HEK293 (cell line): ENCODE results near the gene CREBRF.
A peak's percentile ranks its signal among the peaks of the same experiment; 100 is the strongest.

Source experiments
- IKZF3 ChIP-seq: fragments of 450-650 bp; IDR thresholded peaks from 2 replicates; pipeline ENCODE4 v1.5.0; 2018; ENCODE audit warnings: missing biosample characterization, mild to moderate bottlenecking, missing genetic modification characterization, moderate library complexity
- KLF7 ChIP-seq: fragments of 450-650 bp; formaldehyde crosslinking; IDR thresholded peaks from 2 replicates; pipeline ENCODE4 v1.5.1; 2016; ENCODE audit warnings: missing biosample characterization, missing genetic modification characterization, borderline replicate concordance
- REPIN1 ChIP-seq: fragments of 450-650 bp; formaldehyde crosslinking; IDR thresholded peaks from 2 replicates; pipeline ENCODE4 v1.5.1; 2017; ENCODE audit warnings: missing biosample characterization, missing genetic modification characterization, low read depth
- YY2 ChIP-seq: fragments of 450-650 bp; formaldehyde crosslinking; IDR thresholded peaks from 2 replicates; pipeline ENCODE4 v1.5.1; 2016; ENCODE audit warnings: missing biosample characterization, missing genetic modification characterization
- ZBTB7A ChIP-seq: fragments of 450-650 bp; formaldehyde crosslinking; IDR thresholded peaks from 2 replicates; pipeline ENCODE4 v1.5.1; 2016; ENCODE audit warnings: low read depth, missing biosample characterization, missing genetic modification characterization
- ZFHX2 ChIP-seq: fragments of 450-650 bp; formaldehyde crosslinking; conservative IDR thresholded peaks from 2 replicates; pipeline ENCODE4 v1.5.1; 2016; ENCODE audit warnings: missing biosample characterization, missing genetic modification characterization
- ZIC2 ChIP-seq: fragments of 450-650 bp; formaldehyde crosslinking; IDR thresholded peaks from 2 replicates; pipeline ENCODE4 v1.5.1; 2016; ENCODE audit warnings: missing biosample characterization, missing genetic modification characterization
- ZNF174 ChIP-seq: fragments of 450-650 bp; formaldehyde crosslinking; IDR thresholded peaks from 2 replicates; pipeline ENCODE4 v1.5.0; 2017; ENCODE audit warnings: missing biosample characterization, mild to moderate bottlenecking, missing genetic modification characterization
- ZNF239 ChIP-seq: fragments of 450-650 bp; formaldehyde crosslinking; IDR thresholded peaks from 2 replicates; pipeline ENCODE4 v1.5.1; 2016; ENCODE audit warnings: missing biosample characterization, missing genetic modification characterization
- ZNF600 ChIP-seq: fragments of 450-650 bp; formaldehyde crosslinking; IDR thresholded peaks from 2 replicates; pipeline ENCODE4 v1.5.1; 2016; ENCODE audit warnings: missing biosample characterization, missing genetic modification characterization
- ZNF629 ChIP-seq: fragments of 450-650 bp; formaldehyde crosslinking; IDR thresholded peaks from 2 replicates; pipeline ENCODE4 v1.5.1; 2017; ENCODE audit warnings: missing biosample characterization, missing genetic modification characterization
- TF ChIP-seq, protein P1 (sequence below): fragments of 450-650 bp; formaldehyde crosslinking; IDR thresholded peaks from 2 replicates; pipeline ENCODE4 v1.5.1; 2016; ENCODE audit warnings: missing biosample characterization, missing genetic modification characterization
- TF ChIP-seq, protein P2 (sequence below): fragments of 450-650 bp; formaldehyde crosslinking; IDR thresholded peaks from 2 replicates; pipeline ENCODE4 v1.5.1; 2016; ENCODE audit warnings: missing biosample characterization, missing genetic modification characterization
- TF ChIP-seq, protein P3 (sequence below): sonication (generic); formaldehyde crosslinking; IDR thresholded peaks from 2 replicates; pipeline ENCODE4 v1.8.1; 2022; ENCODE audit warnings: mild to moderate bottlenecking, moderate library complexity, missing genetic modification reagents
- TF ChIP-seq, protein P4 (sequence below): IDR thresholded peaks from 2 replicates; pipeline ENCODE4 v1.6.1; 2011; ENCODE audit warnings: mild to moderate bottlenecking, low read depth, low read length, borderline replicate concordance
- TF ChIP-seq, protein P5 (sequence below): fragments of 450-650 bp; formaldehyde crosslinking; IDR thresholded peaks from 2 replicates; pipeline ENCODE4 v1.5.0; 2017; ENCODE audit warnings: missing biosample characterization, missing genetic modification characterization, borderline replicate concordance
- TF ChIP-seq, protein P6 (sequence below): fragments of 450-650 bp; formaldehyde crosslinking; IDR thresholded peaks from 2 replicates; pipeline ENCODE4 v1.5.1; 2016; ENCODE audit warnings: missing biosample characterization, missing genetic modification characterization, borderline replicate concordance
- TF ChIP-seq, protein P7 (sequence below): fragments of 450-650 bp; formaldehyde crosslinking; conservative IDR thresholded peaks from 2 replicates; pipeline ENCODE4 v1.5.1; 2016; ENCODE audit warnings: low read depth, missing biosample characterization, missing genetic modification characterization

The CREBRF gene

DNA sequence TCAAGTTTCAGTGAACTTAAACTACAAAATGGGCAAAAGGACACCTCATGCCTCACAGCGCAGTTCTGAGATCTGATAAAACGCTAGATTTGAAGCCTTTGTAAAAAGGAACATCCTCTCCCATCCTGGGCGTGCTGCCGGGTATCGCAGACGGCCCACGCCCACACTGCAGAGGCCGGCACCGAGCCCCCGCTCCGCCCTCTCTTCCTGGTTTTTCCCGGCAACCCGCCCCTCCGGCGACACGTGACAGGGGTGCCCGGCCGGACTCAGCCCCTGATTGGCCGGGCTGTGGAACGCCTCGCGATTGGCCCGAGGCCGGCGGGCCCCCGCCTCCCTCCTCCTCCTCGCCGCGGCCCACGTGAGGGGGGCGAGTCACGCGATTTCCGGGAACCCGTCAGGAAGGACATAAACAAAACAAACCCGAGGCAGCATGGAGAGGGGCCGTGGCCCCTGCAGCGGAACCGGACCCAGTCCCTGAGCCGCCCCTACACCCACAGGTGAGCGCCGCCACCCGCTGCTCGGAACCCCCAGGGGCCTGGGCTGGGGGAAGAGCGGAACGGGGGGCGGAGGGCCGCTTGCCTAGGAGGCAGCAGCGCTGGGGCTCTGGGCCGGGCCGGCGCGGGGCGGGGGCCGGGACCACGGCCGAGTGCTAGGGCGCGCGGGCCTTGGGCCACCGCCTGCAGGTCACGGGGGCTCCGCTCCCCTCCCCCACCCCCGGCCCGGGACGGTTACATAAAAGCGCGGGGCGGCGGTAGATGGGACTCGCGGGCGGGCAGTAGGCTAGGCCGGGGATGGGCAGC, at the start of gene CREBRF (continued):
- TF ChIP-seq, protein P1, sequence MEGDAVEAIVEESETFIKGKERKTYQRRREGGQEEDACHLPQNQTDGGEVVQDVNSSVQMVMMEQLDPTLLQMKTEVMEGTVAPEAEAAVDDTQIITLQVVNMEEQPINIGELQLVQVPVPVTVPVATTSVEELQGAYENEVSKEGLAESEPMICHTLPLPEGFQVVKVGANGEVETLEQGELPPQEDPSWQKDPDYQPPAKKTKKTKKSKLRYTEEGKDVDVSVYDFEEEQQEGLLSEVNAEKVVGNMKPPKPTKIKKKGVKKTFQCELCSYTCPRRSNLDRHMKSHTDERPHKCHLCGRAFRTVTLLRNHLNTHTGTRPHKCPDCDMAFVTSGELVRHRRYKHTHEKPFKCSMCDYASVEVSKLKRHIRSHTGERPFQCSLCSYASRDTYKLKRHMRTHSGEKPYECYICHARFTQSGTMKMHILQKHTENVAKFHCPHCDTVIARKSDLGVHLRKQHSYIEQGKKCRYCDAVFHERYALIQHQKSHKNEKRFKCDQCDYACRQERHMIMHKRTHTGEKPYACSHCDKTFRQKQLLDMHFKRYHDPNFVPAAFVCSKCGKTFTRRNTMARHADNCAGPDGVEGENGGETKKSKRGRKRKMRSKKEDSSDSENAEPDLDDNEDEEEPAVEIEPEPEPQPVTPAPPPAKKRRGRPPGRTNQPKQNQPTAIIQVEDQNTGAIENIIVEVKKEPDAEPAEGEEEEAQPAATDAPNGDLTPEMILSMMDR (tag by site-specific recombination), result no peak
- TF ChIP-seq IKZF3 (tag by site-specific recombination) (peak; percentile 93), ZNF239 (tag by site-specific recombination) (no peak), YY2 (tag by site-specific recombination) (no peak), ZFHX2 (peak; percentile 97), ZNF629 (peak; percentile 31; the same call in 1 of the 2 replicates), KLF7 (tag by site-specific recombination) (peak; percentile 65; the same call in 1 of the 2 replicates), ZIC2 (tag by site-specific recombination) (peak; percentile 75), ZNF600 (tag by site-specific recombination) (no peak), ZNF174 (tag by site-specific recombination) (0 out of 2 replicates have a peak, but pooled peaks have one; percentile 41), ZBTB7A (tag by site-specific recombination) (no peak), REPIN1 (tag by site-specific recombination) (no peak)
- TF ChIP-seq, protein P2, sequence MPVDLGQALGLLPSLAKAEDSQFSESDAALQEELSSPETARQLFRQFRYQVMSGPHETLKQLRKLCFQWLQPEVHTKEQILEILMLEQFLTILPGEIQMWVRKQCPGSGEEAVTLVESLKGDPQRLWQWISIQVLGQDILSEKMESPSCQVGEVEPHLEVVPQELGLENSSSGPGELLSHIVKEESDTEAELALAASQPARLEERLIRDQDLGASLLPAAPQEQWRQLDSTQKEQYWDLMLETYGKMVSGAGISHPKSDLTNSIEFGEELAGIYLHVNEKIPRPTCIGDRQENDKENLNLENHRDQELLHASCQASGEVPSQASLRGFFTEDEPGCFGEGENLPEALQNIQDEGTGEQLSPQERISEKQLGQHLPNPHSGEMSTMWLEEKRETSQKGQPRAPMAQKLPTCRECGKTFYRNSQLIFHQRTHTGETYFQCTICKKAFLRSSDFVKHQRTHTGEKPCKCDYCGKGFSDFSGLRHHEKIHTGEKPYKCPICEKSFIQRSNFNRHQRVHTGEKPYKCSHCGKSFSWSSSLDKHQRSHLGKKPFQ (tag by site-specific recombination), result no peak
- TF ChIP-seq, protein P3, sequence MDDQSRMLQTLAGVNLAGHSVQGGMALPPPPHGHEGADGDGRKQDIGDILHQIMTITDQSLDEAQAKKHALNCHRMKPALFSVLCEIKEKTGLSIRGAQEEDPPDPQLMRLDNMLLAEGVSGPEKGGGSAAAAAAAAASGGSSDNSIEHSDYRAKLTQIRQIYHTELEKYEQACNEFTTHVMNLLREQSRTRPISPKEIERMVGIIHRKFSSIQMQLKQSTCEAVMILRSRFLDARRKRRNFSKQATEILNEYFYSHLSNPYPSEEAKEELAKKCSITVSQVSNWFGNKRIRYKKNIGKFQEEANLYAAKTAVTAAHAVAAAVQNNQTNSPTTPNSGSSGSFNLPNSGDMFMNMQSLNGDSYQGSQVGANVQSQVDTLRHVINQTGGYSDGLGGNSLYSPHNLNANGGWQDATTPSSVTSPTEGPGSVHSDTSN, result 0 out of 2 replicates have a peak, but pooled peaks have one; percentile 28
- TF ChIP-seq, protein P4, sequence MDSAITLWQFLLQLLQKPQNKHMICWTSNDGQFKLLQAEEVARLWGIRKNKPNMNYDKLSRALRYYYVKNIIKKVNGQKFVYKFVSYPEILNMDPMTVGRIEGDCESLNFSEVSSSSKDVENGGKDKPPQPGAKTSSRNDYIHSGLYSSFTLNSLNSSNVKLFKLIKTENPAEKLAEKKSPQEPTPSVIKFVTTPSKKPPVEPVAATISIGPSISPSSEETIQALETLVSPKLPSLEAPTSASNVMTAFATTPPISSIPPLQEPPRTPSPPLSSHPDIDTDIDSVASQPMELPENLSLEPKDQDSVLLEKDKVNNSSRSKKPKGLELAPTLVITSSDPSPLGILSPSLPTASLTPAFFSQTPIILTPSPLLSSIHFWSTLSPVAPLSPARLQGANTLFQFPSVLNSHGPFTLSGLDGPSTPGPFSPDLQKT, result no peak; the same call in 1 of the 2 replicates
- TF ChIP-seq, protein P5, sequence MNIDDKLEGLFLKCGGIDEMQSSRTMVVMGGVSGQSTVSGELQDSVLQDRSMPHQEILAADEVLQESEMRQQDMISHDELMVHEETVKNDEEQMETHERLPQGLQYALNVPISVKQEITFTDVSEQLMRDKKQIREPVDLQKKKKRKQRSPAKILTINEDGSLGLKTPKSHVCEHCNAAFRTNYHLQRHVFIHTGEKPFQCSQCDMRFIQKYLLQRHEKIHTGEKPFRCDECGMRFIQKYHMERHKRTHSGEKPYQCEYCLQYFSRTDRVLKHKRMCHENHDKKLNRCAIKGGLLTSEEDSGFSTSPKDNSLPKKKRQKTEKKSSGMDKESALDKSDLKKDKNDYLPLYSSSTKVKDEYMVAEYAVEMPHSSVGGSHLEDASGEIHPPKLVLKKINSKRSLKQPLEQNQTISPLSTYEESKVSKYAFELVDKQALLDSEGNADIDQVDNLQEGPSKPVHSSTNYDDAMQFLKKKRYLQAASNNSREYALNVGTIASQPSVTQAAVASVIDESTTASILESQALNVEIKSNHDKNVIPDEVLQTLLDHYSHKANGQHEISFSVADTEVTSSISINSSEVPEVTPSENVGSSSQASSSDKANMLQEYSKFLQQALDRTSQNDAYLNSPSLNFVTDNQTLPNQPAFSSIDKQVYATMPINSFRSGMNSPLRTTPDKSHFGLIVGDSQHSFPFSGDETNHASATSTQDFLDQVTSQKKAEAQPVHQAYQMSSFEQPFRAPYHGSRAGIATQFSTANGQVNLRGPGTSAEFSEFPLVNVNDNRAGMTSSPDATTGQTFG (tag by site-specific recombination), result 0 out of 2 replicates have a peak, but pooled peaks have one; percentile 13
- TF ChIP-seq, protein P6, sequence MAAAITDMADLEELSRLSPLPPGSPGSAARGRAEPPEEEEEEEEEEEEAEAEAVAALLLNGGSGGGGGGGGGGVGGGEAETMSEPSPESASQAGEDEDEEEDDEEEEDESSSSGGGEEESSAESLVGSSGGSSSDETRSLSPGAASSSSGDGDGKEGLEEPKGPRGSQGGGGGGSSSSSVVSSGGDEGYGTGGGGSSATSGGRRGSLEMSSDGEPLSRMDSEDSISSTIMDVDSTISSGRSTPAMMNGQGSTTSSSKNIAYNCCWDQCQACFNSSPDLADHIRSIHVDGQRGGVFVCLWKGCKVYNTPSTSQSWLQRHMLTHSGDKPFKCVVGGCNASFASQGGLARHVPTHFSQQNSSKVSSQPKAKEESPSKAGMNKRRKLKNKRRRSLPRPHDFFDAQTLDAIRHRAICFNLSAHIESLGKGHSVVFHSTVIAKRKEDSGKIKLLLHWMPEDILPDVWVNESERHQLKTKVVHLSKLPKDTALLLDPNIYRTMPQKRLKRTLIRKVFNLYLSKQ, result no peak
- TF ChIP-seq, protein P7, sequence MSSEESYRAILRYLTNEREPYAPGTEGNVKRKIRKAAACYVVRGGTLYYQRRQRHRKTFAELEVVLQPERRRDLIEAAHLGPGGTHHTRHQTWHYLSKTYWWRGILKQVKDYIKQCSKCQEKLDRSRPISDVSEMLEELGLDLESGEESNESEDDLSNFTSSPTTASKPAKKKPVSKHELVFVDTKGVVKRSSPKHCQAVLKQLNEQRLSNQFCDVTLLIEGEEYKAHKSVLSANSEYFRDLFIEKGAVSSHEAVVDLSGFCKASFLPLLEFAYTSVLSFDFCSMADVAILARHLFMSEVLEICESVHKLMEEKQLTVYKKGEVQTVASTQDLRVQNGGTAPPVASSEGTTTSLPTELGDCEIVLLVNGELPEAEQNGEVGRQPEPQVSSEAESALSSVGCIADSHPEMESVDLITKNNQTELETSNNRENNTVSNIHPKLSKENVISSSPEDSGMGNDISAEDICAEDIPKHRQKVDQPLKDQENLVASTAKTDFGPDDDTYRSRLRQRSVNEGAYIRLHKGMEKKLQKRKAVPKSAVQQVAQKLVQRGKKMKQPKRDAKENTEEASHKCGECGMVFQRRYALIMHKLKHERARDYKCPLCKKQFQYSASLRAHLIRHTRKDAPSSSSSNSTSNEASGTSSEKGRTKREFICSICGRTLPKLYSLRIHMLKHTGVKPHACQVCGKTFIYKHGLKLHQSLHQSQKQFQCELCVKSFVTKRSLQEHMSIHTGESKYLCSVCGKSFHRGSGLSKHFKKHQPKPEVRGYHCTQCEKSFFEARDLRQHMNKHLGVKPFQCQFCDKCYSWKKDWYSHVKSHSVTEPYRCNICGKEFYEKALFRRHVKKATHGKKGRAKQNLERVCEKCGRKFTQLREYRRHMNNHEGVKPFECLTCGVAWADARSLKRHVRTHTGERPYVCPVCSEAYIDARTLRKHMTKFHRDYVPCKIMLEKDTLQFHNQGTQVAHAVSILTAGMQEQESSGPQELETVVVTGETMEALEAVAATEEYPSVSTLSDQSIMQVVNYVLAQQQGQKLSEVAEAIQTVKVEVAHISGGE (tag by site-specific recombination), result peak; percentile 23; the same call in 1 of the 2 replicates
